Measurements from ENCODE around the gene HLA-DQB2. TPM values are rescaled to one million over a fixed set of nuclear protein-coding genes. Genes with fewer than 3 reads are reported as not detected.

Gene HLA-DQB2
- total and polyA plus RNA-seq, 2 donors (not counting 1 experiment from before 2014, with no cell fraction given): not detected

GRCh38 chr6:32772656-32773055 lies 9.3 kb upstream of the HLA-DQB2 start:
- no peaks in the 10 kb centered on the region for H3K4me1 ChIP-seq (ENCODE audit: control insufficient read depth, extremely low read depth, insufficient read depth, low read length)
- no peak overlapping the region for H3K9ac ChIP-seq (ENCODE audit: insufficient read depth, low read length)
- H3K27ac ChIP-seq (ENCODE audit: insufficient read depth, low read length): no peak overlapping the region
- no peak for TF ChIP-seq EZH2 (IDR thresholded peaks at IDR 0.05; ENCODE audit: low read length, missing control alignments)
- TF ChIP-seq CTCF (conservative IDR thresholded peaks at IDR 0.05 in 1 of 2, IDR thresholded peaks at IDR 0.05 in 1 of 2; ENCODE audit: low read depth in 1 of 2, low read length in 2 of 2): no peak
- no peaks in the 10 kb centered on the region for H3K79me2 ChIP-seq (ENCODE audit: control insufficient read depth, insufficient read depth, low read length)
- no peak overlapping the region for H2AFZ ChIP-seq (ENCODE audit: low read length)
- no peak overlapping the region for H3K4me3 ChIP-seq (replicated peaks in 1 of 4; ENCODE audit: control extremely low read depth in 1 of 4, insufficient read depth in 1 of 4, low read depth in 3 of 4, low read length in 4 of 4)
- no peaks in the 10 kb centered on the region for H4K20me1 ChIP-seq (ENCODE audit: control insufficient read depth, extremely low read depth, insufficient read depth, low read length)
- H3K9me3 ChIP-seq (ENCODE audit: control insufficient read depth, insufficient read depth, low read depth, low read length): no peaks in the 10 kb centered on the region
- no peak overlapping the region for H3K4me2 ChIP-seq (ENCODE audit: extremely low read depth, insufficient read depth, low read length)
- H3K27me3 ChIP-seq (ENCODE audit: control insufficient read depth, insufficient read depth, low read length): no peaks in the 10 kb centered on the region
- H3K36me3 ChIP-seq (ENCODE audit: control insufficient read depth, insufficient read depth, low read length): no peaks in the 10 kb centered on the region
- no peak for DNase-seq (ENCODE audit: low read depth in 2 of 2)

GRCh38 chr6:32764048-32764447 lies 716 bp upstream of the HLA-DQB2 start:
- no peaks in the 10 kb centered on the region for H3K79me2 ChIP-seq (ENCODE audit: control insufficient read depth, insufficient read depth, low read length)
- DNase-seq (ENCODE audit: low read depth in 2 of 2): no peak
- no peaks in the 10 kb centered on the region for H4K20me1 ChIP-seq (ENCODE audit: control insufficient read depth, extremely low read depth, insufficient read depth, low read length)
- H3K9ac ChIP-seq (ENCODE audit: insufficient read depth, low read length): no peak overlapping the region
- no peak overlapping the region for H3K27ac ChIP-seq (ENCODE audit: insufficient read depth, low read length)
- H3K4me3 ChIP-seq (replicated peaks in 1 of 4; ENCODE audit: control extremely low read depth in 1 of 4, insufficient read depth in 1 of 4, low read depth in 3 of 4, low read length in 4 of 4): no peak overlapping the region
- no peak for TF ChIP-seq EZH2 (IDR thresholded peaks at IDR 0.05; ENCODE audit: low read length, missing control alignments)
- no peak for TF ChIP-seq CTCF (conservative IDR thresholded peaks at IDR 0.05 in 1 of 2, IDR thresholded peaks at IDR 0.05 in 1 of 2; ENCODE audit: low read depth in 1 of 2, low read length in 2 of 2)
- H3K27me3 ChIP-seq (ENCODE audit: control insufficient read depth, insufficient read depth, low read length): peaks cover 2% of the 10 kb centered on the region
- H3K4me1 ChIP-seq (ENCODE audit: control insufficient read depth, extremely low read depth, insufficient read depth, low read length): no peaks in the 10 kb centered on the region
- no peaks in the 10 kb centered on the region for H3K36me3 ChIP-seq (ENCODE audit: control insufficient read depth, insufficient read depth, low read length)
- no peak overlapping the region for H2AFZ ChIP-seq (ENCODE audit: low read length)
- H3K4me2 ChIP-seq (ENCODE audit: extremely low read depth, insufficient read depth, low read length): no peak overlapping the region
- H3K9me3 ChIP-seq (ENCODE audit: control insufficient read depth, insufficient read depth, low read depth, low read length): no peaks in the 10 kb centered on the region

- no peak overlapping the region for H3K27ac ChIP-seq (ENCODE audit: insufficient read depth, low read length)
- no peaks in the 10 kb centered on the region for H3K36me3 ChIP-seq (ENCODE audit: control insufficient read depth, insufficient read depth, low read length)
- H3K4me3 ChIP-seq (replicated peaks in 1 of 4; ENCODE audit: control extremely low read depth in 1 of 4, insufficient read depth in 1 of 4, low read depth in 3 of 4, low read length in 4 of 4): no peak overlapping the region
- no peak overlapping the region for H2AFZ ChIP-seq (ENCODE audit: low read length)
- no peaks in the 10 kb centered on the region for H3K9me3 ChIP-seq (ENCODE audit: control insufficient read depth, insufficient read depth, low read depth, low read length)
- H3K27me3 ChIP-seq (ENCODE audit: control insufficient read depth, insufficient read depth, low read length): peaks cover 7% of the 10 kb centered on the region
- no peak for TF ChIP-seq EZH2 (IDR thresholded peaks at IDR 0.05; ENCODE audit: low read length, missing control alignments)
- no peak for TF ChIP-seq CTCF (conservative IDR thresholded peaks at IDR 0.05 in 1 of 2, IDR thresholded peaks at IDR 0.05 in 1 of 2; ENCODE audit: low read depth in 1 of 2, low read length in 2 of 2)
- no peak for DNase-seq (ENCODE audit: low read depth in 2 of 2)
- H3K4me2 ChIP-seq (ENCODE audit: extremely low read depth, insufficient read depth, low read length): no peak overlapping the region
- H3K4me1 ChIP-seq (ENCODE audit: control insufficient read depth, extremely low read depth, insufficient read depth, low read length): no peaks in the 10 kb centered on the region
- no peak overlapping the region for H3K9ac ChIP-seq (ENCODE audit: insufficient read depth, low read length)
- H4K20me1 ChIP-seq (ENCODE audit: control insufficient read depth, extremely low read depth, insufficient read depth, low read length): no peaks in the 10 kb centered on the region
- H3K79me2 ChIP-seq (ENCODE audit: control insufficient read depth, insufficient read depth, low read length): no peaks in the 10 kb centered on the region
Observed at GRCh38 chr6:32761548-32761947, 1.8 kb downstream of the HLA-DQB2 start.
